Activated naive CD4-positive, alpha-beta T cell treated with anti-CD3 and anti-CD28 coated beads, Interleukin-2, amount 10 ng/mL, durations not matched to agents 7 days and 5 days (primary cell): ENCODE results near the gene MET.
"Not testable (repeated sequence)": the region's sequence is repeated elsewhere in the genome, so short reads cannot be mapped to it uniquely, and the experiment has no call there.

Experiments used
- CTCF ChIA-PET: fragments of 350-600 bp; sonication (Branson Sonifier 250); formaldehyde crosslinking; loops from one replicate; lab custom pipeline; 2021; ENCODE audit warnings: antibody characterized with exemption; lab: Charles Lee
- DNase-seq: peaks from one replicate; pipeline ENCODE4 v3.0.0-alpha.2; 2020
- H3K27ac Mint-ChIP-seq: one replicate; pipeline ENCODE4 v1.8.0; 2021; ENCODE audit warnings: mild to moderate bottlenecking, moderate library complexity, mixed read lengths
- H3K27me3 Mint-ChIP-seq: one replicate; pipeline ENCODE4 v1.8.0; 2021; ENCODE audit warnings: mild to moderate bottlenecking, mixed read lengths
- H3K36me3 Mint-ChIP-seq: one replicate; pipeline ENCODE4 v1.8.0; 2021; ENCODE audit warnings: mixed read lengths
- H3K4me1 Mint-ChIP-seq: one replicate; pipeline ENCODE4 v1.8.0; 2021; ENCODE audit warnings: mixed read lengths
- H3K4me3 Mint-ChIP-seq: one replicate; pipeline ENCODE4 v1.8.0; 2021; ENCODE audit warnings: mild to moderate bottlenecking, moderate library complexity, mixed read lengths
- H3K9me3 Mint-ChIP-seq: one replicate; pipeline ENCODE4 v1.8.0; 2021; ENCODE audit warnings: mixed read lengths

The MET gene

GRCh38 chr7:116752305-116753074 is 80.5 kb downstream of the MET start:
- peaks cover 3% of the 10 kb centered on the region for H3K9me3 Mint-ChIP-seq
- H3K4me3 Mint-ChIP-seq = no peak overlapping the region
- no peak for DNase-seq
- CTCF ChIA-PET = no interaction called here
- H3K36me3 Mint-ChIP-seq = no peaks in the 10 kb centered on the region
- H3K27me3 Mint-ChIP-seq = peaks cover 4% of the 10 kb centered on the region
- H3K4me1 Mint-ChIP-seq = no peaks in the 10 kb centered on the region
- H3K27ac Mint-ChIP-seq = no peak overlapping the region

GRCh38 chr7:116753130-116753529 is 81.1 kb downstream of the MET start:
- CTCF ChIA-PET = no interaction called here
- H3K4me1 Mint-ChIP-seq = no peaks in the 10 kb centered on the region
- H3K4me3 Mint-ChIP-seq = no peak overlapping the region
- peaks cover 4% of the 10 kb centered on the region for H3K27me3 Mint-ChIP-seq
- DNase-seq = no peak
- H3K27ac Mint-ChIP-seq = no peak overlapping the region
- H3K9me3 Mint-ChIP-seq = peaks cover 3% of the 10 kb centered on the region
- no peaks in the 10 kb centered on the region for H3K36me3 Mint-ChIP-seq

GRCh38 chr7:116754186-116754585 is 82.2 kb downstream of the MET start:
- peaks cover 4% of the 10 kb centered on the region for H3K27me3 Mint-ChIP-seq
- no peak overlapping the region for H3K4me3 Mint-ChIP-seq
- CTCF ChIA-PET = no interaction called here
- H3K4me1 Mint-ChIP-seq = no peaks in the 10 kb centered on the region
- no peaks in the 10 kb centered on the region for H3K9me3 Mint-ChIP-seq
- H3K36me3 Mint-ChIP-seq = no peaks in the 10 kb centered on the region
- no peak for DNase-seq
- H3K27ac Mint-ChIP-seq = no peak overlapping the region

- no peak overlapping the region for H3K4me3 Mint-ChIP-seq
- DNase-seq = no peak
- no peaks in the 10 kb centered on the region for H3K36me3 Mint-ChIP-seq
- CTCF ChIA-PET = no interaction called here
- no peak overlapping the region for H3K27ac Mint-ChIP-seq
- H3K27me3 Mint-ChIP-seq = peaks cover 4% of the 10 kb centered on the region
- no peaks in the 10 kb centered on the region for H3K4me1 Mint-ChIP-seq
- H3K9me3 Mint-ChIP-seq = no peaks in the 10 kb centered on the region
Measured at GRCh38 chr7:116757283-116757682, 85.3 kb downstream of the MET start.

GRCh38 chr7:116759642-116760041 is 87.6 kb downstream of the MET start:
- CTCF ChIA-PET, H3K27ac Mint-ChIP-seq, DNase-seq, H3K27me3 Mint-ChIP-seq, H3K4me1 Mint-ChIP-seq, H3K4me3 Mint-ChIP-seq, H3K36me3 Mint-ChIP-seq, H3K9me3 Mint-ChIP-seq: not testable (repeated sequence)

GRCh38 chr7:116762971-116763370 is 91.0 kb downstream of the MET start:
- Mint-ChIP-seq H3K9me3 (no peaks in the 10 kb centered on the region), H3K4me3 (no peak overlapping the region), H3K4me1 (no peaks in the 10 kb centered on the region), H3K27ac (no peak overlapping the region), H3K36me3 (no peaks in the 10 kb centered on the region), H3K27me3 (peaks cover 6% of the 10 kb centered on the region)
- no peak for DNase-seq
- CTCF ChIA-PET = no interaction called here

- H3K36me3 Mint-ChIP-seq = no peaks in the 10 kb centered on the region
- H3K27ac Mint-ChIP-seq = no peak overlapping the region
- CTCF ChIA-PET = no interaction called here
- peaks cover 6% of the 10 kb centered on the region for H3K27me3 Mint-ChIP-seq
- H3K4me3 Mint-ChIP-seq = no peak overlapping the region
- no peak for DNase-seq
- H3K9me3 Mint-ChIP-seq = no peaks in the 10 kb centered on the region
- no peaks in the 10 kb centered on the region for H3K4me1 Mint-ChIP-seq
Measured at GRCh38 chr7:116763647-116764046, 91.7 kb downstream of the MET start.

- H3K4me1 Mint-ChIP-seq = no peaks in the 10 kb centered on the region
- H3K27me3 Mint-ChIP-seq = peaks cover 9% of the 10 kb centered on the region
- no peak for DNase-seq
- H3K36me3 Mint-ChIP-seq = no peaks in the 10 kb centered on the region
- no peak overlapping the region for H3K4me3 Mint-ChIP-seq
- no peaks in the 10 kb centered on the region for H3K9me3 Mint-ChIP-seq
- CTCF ChIA-PET = no interaction called here
- no peak overlapping the region for H3K27ac Mint-ChIP-seq
Measured at GRCh38 chr7:116766881-116767280, 94.9 kb downstream of the MET start.

GRCh38 chr7:116769546-116769945 is 97.5 kb downstream of the MET start:
- CTCF ChIA-PET = no interaction called here
- DNase-seq = no peak
- Mint-ChIP-seq H3K27me3 (peaks cover 13% of the 10 kb centered on the region), H3K9me3 (no peaks in the 10 kb centered on the region), H3K27ac (no peak overlapping the region), H3K4me3 (no peak overlapping the region), H3K4me1 (no peaks in the 10 kb centered on the region), H3K36me3 (no peaks in the 10 kb centered on the region)

GRCh38 chr7:116770941-116771340 is 98.9 kb downstream of the MET start:
- Mint-ChIP-seq H3K9me3 (no peaks in the 10 kb centered on the region), H3K27ac (no peak overlapping the region), H3K4me1 (no peaks in the 10 kb centered on the region), H3K27me3 (peaks cover 8% of the 10 kb centered on the region), H3K4me3 (no peak overlapping the region), H3K36me3 (no peaks in the 10 kb centered on the region)
- CTCF ChIA-PET = no interaction called here
- DNase-seq = no peak

GRCh38 chr7:116771640-116772039 is 99.6 kb downstream of the MET start:
- Mint-ChIP-seq H3K36me3 (no peaks in the 10 kb centered on the region), H3K4me3 (no peak overlapping the region), H3K9me3 (no peaks in the 10 kb centered on the region), H3K4me1 (no peaks in the 10 kb centered on the region), H3K27me3 (peaks cover 8% of the 10 kb centered on the region), H3K27ac (no peak overlapping the region)
- CTCF ChIA-PET = no interaction called here
- no peak for DNase-seq

- CTCF ChIA-PET = no interaction called here
- Mint-ChIP-seq H3K9me3 (no peaks in the 10 kb centered on the region), H3K36me3 (no peaks in the 10 kb centered on the region), H3K4me3 (no peak overlapping the region), H3K27ac (no peak overlapping the region), H3K27me3 (peaks cover 8% of the 10 kb centered on the region), H3K4me1 (no peaks in the 10 kb centered on the region)
- no peak for DNase-seq
Measured at GRCh38 chr7:116772423-116772863, 100.4 kb downstream of the MET start.

GRCh38 chr7:116772926-116773749 is 101.1 kb downstream of the MET start:
- Mint-ChIP-seq H3K36me3 (no peaks in the 10 kb centered on the region), H3K27ac (no peak overlapping the region), H3K4me3 (no peak overlapping the region), H3K9me3 (no peaks in the 10 kb centered on the region), H3K4me1 (no peaks in the 10 kb centered on the region), H3K27me3 (peaks cover 8% of the 10 kb centered on the region)
- CTCF ChIA-PET = no interaction called here
- DNase-seq = no peak

- peaks cover 4% of the 10 kb centered on the region for H3K27me3 Mint-ChIP-seq
- no peaks in the 10 kb centered on the region for H3K4me1 Mint-ChIP-seq
- no peaks in the 10 kb centered on the region for H3K36me3 Mint-ChIP-seq
- no peak overlapping the region for H3K4me3 Mint-ChIP-seq
- no peak overlapping the region for H3K27ac Mint-ChIP-seq
- H3K9me3 Mint-ChIP-seq = no peaks in the 10 kb centered on the region
- no peak for DNase-seq
- CTCF ChIA-PET = no interaction called here
Measured at GRCh38 chr7:116776046-116776445, 104.0 kb downstream of the MET start.
